Measurements from ENCODE around the gene KLF13. TPM values are rescaled to one million over a fixed set of nuclear protein-coding genes. Genes with fewer than 3 reads are reported as not detected.

Gene KLF13
- total RNA-seq, 1 experiment from 2014 or later, result 14.1 TPM

DNA sequence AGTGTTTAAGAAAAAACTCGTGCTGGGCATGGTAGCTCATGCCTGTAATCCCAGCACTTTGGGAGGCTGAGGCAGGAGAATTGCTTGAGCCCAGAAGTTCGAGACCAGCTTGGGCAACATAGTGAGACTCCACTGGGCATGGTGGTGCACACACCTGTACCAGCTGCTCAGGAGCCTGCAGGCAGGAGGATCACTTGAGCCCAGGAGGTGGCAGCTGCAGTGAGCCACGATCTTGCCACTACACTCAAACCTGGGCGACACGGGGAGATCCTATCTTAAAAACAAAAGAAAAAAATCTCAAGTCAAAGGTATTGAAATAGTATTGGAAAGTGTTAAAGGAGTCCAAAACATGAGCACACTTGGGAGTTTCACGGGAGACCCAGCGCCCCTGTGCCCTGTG lies 14.0 kb downstream of the KLF13 start:
- CTCF ChIA-PET, result no interaction called here
- DNase-seq, result no peak
- BruUV-seq (replicated peaks), result no TSS peak
- no peak overlapping the region for H3K27ac Mint-ChIP-seq (ENCODE audit: unreplicated experiment)
- TF ChIP-seq, protein P1, sequence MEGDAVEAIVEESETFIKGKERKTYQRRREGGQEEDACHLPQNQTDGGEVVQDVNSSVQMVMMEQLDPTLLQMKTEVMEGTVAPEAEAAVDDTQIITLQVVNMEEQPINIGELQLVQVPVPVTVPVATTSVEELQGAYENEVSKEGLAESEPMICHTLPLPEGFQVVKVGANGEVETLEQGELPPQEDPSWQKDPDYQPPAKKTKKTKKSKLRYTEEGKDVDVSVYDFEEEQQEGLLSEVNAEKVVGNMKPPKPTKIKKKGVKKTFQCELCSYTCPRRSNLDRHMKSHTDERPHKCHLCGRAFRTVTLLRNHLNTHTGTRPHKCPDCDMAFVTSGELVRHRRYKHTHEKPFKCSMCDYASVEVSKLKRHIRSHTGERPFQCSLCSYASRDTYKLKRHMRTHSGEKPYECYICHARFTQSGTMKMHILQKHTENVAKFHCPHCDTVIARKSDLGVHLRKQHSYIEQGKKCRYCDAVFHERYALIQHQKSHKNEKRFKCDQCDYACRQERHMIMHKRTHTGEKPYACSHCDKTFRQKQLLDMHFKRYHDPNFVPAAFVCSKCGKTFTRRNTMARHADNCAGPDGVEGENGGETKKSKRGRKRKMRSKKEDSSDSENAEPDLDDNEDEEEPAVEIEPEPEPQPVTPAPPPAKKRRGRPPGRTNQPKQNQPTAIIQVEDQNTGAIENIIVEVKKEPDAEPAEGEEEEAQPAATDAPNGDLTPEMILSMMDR (IDR thresholded peaks at IDR 0.05; ENCODE audit: unreplicated experiment), result no peak
- H3K27me3 Mint-ChIP-seq (ENCODE audit: unreplicated experiment), result no peaks in the 10 kb centered on the region
- H3K4me3 Mint-ChIP-seq (ENCODE audit: low read depth, unreplicated experiment), result no peak overlapping the region
- no peaks in the 10 kb centered on the region for H3K36me3 Mint-ChIP-seq (ENCODE audit: insufficient read depth, unreplicated experiment)
- no peaks in the 10 kb centered on the region for H3K9me3 Mint-ChIP-seq (ENCODE audit: low read depth, unreplicated experiment)
- no peaks in the 10 kb centered on the region for H3K4me1 Mint-ChIP-seq (ENCODE audit: low read depth, unreplicated experiment)
- intact Hi-C loops (cut with micrococcal nuclease; ENCODE audit: unreplicated experiment), result no loop called here

DNA sequence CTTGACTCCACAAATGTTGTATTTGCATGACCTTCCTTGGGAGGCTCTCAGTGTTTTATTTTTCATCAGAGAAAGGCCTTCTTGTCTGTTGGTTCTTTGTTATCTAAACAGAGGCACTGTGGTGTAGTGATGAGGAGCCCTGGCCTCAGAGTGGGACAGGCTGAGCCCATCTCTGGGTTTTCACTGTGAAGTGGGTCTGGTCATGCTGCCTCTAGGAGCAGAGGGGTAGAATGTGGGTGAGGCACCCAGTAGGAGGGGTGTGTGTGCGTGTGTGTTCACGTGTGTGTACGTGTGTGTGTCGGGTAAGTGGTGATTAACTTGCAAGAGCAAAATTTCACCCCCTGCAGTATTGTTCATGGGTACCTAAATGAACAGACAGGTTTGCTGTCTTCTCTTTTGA lies 14.4 kb downstream of the KLF13 start:
- no peak overlapping the region for H3K27ac Mint-ChIP-seq (ENCODE audit: unreplicated experiment)
- TF ChIP-seq, protein P1 (IDR thresholded peaks at IDR 0.05; ENCODE audit: unreplicated experiment), result no peak
- intact Hi-C loops (cut with micrococcal nuclease; ENCODE audit: unreplicated experiment), result no loop called here
- BruUV-seq (replicated peaks), result no TSS peak
- H3K36me3 Mint-ChIP-seq (ENCODE audit: insufficient read depth, unreplicated experiment), result no peaks in the 10 kb centered on the region
- DNase-seq, result no peak
- H3K4me1 Mint-ChIP-seq (ENCODE audit: low read depth, unreplicated experiment), result no peaks in the 10 kb centered on the region
- H3K27me3 Mint-ChIP-seq (ENCODE audit: unreplicated experiment), result no peaks in the 10 kb centered on the region
- no peaks in the 10 kb centered on the region for H3K9me3 Mint-ChIP-seq (ENCODE audit: low read depth, unreplicated experiment)
- CTCF ChIA-PET, result no interaction called here
- no peak overlapping the region for H3K4me3 Mint-ChIP-seq (ENCODE audit: low read depth, unreplicated experiment)

DNA sequence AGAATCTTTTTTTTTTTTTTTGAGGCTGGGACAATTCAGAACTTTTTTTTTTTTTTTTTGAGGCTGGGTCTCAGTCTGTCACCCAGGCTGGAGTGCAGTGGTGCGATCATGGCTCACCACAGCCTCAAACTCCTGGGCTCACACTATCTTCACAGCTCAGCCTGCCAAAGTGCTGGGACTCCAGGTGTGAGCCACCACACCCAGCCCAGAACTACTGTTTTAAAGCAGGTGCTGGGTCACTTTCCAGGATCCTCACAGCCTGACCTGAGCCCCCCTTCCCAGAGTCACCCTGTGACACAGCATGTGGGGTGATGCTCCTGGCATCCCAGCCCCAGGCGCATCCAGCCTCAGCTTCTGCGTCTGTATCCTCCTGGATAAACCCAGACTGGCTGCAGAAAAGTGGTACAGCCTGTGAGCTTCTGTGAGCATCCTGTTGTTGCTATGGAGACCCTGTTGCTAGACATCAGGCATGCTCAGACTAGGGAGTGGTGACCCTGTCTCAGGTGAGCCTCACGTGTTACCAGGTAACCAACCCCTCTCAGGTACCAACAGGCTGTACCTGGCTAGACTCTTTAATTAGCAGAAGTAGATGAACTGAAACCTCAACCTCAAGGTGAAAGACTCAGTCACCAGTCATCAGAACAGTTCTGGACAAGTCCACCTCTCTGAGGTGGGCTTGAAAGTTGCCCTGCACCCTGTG lies 15.0 kb downstream of the KLF13 start:
- CTCF ChIA-PET, result no interaction called here
- BruUV-seq (replicated peaks), result no TSS peak
- intact Hi-C loops (cut with micrococcal nuclease; ENCODE audit: unreplicated experiment), result no loop called here
- Mint-ChIP-seq H3K36me3 (ENCODE audit: insufficient read depth, unreplicated experiment) (no peaks in the 10 kb centered on the region), H3K27ac (ENCODE audit: unreplicated experiment) (no peak overlapping the region), H3K27me3 (ENCODE audit: unreplicated experiment) (no peaks in the 10 kb centered on the region), H3K4me1 (ENCODE audit: low read depth, unreplicated experiment) (no peaks in the 10 kb centered on the region), H3K4me3 (ENCODE audit: low read depth, unreplicated experiment) (no peak overlapping the region), H3K9me3 (ENCODE audit: low read depth, unreplicated experiment) (no peaks in the 10 kb centered on the region)
- no peak for DNase-seq
- TF ChIP-seq, protein P1 (IDR thresholded peaks at IDR 0.05; ENCODE audit: unreplicated experiment), result no peak

- intact Hi-C loops (cut with micrococcal nuclease; ENCODE audit: unreplicated experiment), result no loop called here
- CTCF ChIA-PET, result no interaction called here
- no TSS peak for BruUV-seq (replicated peaks)
Observed at GRCh38 chr15:31342381-31342780, 15.7 kb downstream of the KLF13 start.

More at GRCh38 chr15:31342381-31342780, 15.7 kb downstream of the KLF13 start:
- H3K27me3 Mint-ChIP-seq (ENCODE audit: unreplicated experiment), result no peaks in the 10 kb centered on the region
- H3K4me1 Mint-ChIP-seq (ENCODE audit: low read depth, unreplicated experiment), result no peaks in the 10 kb centered on the region
- H3K27ac Mint-ChIP-seq (ENCODE audit: unreplicated experiment), result no peak overlapping the region
- no peaks in the 10 kb centered on the region for H3K36me3 Mint-ChIP-seq (ENCODE audit: insufficient read depth, unreplicated experiment)
- no peak overlapping the region for H3K4me3 Mint-ChIP-seq (ENCODE audit: low read depth, unreplicated experiment)
- TF ChIP-seq, protein P1 (IDR thresholded peaks at IDR 0.05; ENCODE audit: unreplicated experiment), result no peak
- no peaks in the 10 kb centered on the region for H3K9me3 Mint-ChIP-seq (ENCODE audit: low read depth, unreplicated experiment)
- DNase-seq, result no peak
